Measurements from ENCODE around the gene TDRD10. TPM values are rescaled to one million over a fixed set of nuclear protein-coding genes. Genes with fewer than 3 reads are reported as not detected.

The TDRD10 gene
- total RNA-seq, 1 experiment from 2014 or later, result not detected

DNA sequence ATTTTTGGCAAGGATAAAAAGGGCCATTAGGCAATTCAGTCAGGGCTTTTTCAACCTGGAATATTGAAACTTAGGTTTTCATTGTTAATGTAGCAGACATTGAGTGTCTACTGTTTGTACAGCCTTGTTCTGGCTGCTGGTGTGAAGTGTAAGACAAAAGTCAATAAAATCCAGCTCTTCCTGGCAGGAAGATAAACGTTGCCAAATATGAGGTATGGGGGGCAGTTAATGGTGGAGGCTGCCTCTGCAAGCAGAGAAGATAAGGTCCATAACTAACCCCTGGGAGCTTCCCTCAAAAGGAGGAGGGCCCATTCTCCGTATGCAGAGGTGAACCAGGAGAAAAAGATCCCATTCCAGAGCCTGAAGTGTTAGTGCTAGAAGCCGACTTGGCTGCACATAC, 19.7 kb downstream of the TDRD10 start:
- H3K4me1 ChIP-seq (ENCODE audit: insufficient read depth, low read length, poor library complexity, severe bottlenecking), result no peaks in the 10 kb centered on the region
- DNase-seq (ENCODE audit: low spot score), result no peak
- CTCF ChIA-PET, result no interaction called here
- TF ChIP-seq, protein P1, sequence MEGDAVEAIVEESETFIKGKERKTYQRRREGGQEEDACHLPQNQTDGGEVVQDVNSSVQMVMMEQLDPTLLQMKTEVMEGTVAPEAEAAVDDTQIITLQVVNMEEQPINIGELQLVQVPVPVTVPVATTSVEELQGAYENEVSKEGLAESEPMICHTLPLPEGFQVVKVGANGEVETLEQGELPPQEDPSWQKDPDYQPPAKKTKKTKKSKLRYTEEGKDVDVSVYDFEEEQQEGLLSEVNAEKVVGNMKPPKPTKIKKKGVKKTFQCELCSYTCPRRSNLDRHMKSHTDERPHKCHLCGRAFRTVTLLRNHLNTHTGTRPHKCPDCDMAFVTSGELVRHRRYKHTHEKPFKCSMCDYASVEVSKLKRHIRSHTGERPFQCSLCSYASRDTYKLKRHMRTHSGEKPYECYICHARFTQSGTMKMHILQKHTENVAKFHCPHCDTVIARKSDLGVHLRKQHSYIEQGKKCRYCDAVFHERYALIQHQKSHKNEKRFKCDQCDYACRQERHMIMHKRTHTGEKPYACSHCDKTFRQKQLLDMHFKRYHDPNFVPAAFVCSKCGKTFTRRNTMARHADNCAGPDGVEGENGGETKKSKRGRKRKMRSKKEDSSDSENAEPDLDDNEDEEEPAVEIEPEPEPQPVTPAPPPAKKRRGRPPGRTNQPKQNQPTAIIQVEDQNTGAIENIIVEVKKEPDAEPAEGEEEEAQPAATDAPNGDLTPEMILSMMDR (conservative IDR thresholded peaks at IDR 0.05; ENCODE audit: low read depth, low read length), result no peak
- no peak for TF ChIP-seq EZH2 (IDR thresholded peaks at IDR 0.05; ENCODE audit: borderline replicate concordance, low read depth, low read length, poor library complexity, severe bottlenecking)
- BruUV-seq (replicated peaks), result no TSS peak
- POLR2A ChIA-PET (ENCODE audit: low non-redundant PET), result no interaction called here
- H3K27me3 ChIP-seq (replicated peaks; ENCODE audit: insufficient read depth, low read depth, low read length, poor library complexity), result no peaks in the 10 kb centered on the region
- no peak overlapping the region for H3K27ac ChIP-seq (ENCODE audit: low read depth, low read length, poor library complexity, severe bottlenecking)
- intact Hi-C loops (cut with micrococcal nuclease; ENCODE audit: unreplicated experiment), result no loop called here
- H3K4me3 ChIP-seq (ENCODE audit: low read depth, low read length, poor library complexity, severe bottlenecking), result no peak overlapping the region
- H3K36me3 ChIP-seq (ENCODE audit: insufficient read depth, low read length, poor library complexity, severe bottlenecking), result no peaks in the 10 kb centered on the region
- H3K9me3 ChIP-seq (ENCODE audit: low read depth, low read length, poor library complexity, severe bottlenecking), result no peaks in the 10 kb centered on the region

DNA sequence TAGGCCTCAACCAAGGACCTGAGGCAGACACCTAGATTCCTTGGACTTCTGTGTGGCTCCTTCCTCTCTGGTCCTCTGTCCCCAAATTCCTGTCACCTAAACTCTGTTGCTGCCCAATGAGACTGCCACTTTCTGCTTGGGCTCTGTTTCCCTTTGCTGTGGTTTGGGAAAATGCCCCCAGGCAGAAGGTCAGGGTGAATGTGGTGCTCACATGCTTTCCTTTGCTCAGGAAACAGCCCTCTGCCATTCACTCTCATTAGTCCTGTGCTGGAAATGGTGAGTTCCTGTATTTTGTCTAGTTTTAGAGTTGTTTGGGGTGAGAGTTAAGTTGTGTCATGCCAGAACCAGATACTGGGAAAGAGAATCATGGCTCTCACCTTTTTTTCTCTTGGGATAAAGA, 22.9 kb downstream of the TDRD10 start:
- CTCF ChIA-PET, result no interaction called here
- DNase-seq (ENCODE audit: low spot score), result no peak
- Histone ChIP-seq H3K9me3 (ENCODE audit: low read depth, low read length, poor library complexity, severe bottlenecking) (no peaks in the 10 kb centered on the region), H3K36me3 (ENCODE audit: insufficient read depth, low read length, poor library complexity, severe bottlenecking) (no peaks in the 10 kb centered on the region), H3K27me3 (replicated peaks; ENCODE audit: insufficient read depth, low read depth, low read length, poor library complexity) (no peaks in the 10 kb centered on the region), H3K27ac (ENCODE audit: low read depth, low read length, poor library complexity, severe bottlenecking) (no peak overlapping the region), H3K4me1 (ENCODE audit: insufficient read depth, low read length, poor library complexity, severe bottlenecking) (no peaks in the 10 kb centered on the region), H3K4me3 (ENCODE audit: low read depth, low read length, poor library complexity, severe bottlenecking) (no peak overlapping the region)
- POLR2A ChIA-PET (ENCODE audit: low non-redundant PET), result interaction anchor here (0.6 kb wide), 1 partner anchor 41 kb away, joined by 6 read pairs; no protein-coding TSS in a partner anchor
- no peak for TF ChIP-seq EZH2 (IDR thresholded peaks at IDR 0.05; ENCODE audit: borderline replicate concordance, low read depth, low read length, poor library complexity, severe bottlenecking)
- TF ChIP-seq, protein P1 (conservative IDR thresholded peaks at IDR 0.05; ENCODE audit: low read depth, low read length), result no peak
- BruUV-seq (replicated peaks), result no TSS peak
- intact Hi-C loops (cut with micrococcal nuclease; ENCODE audit: unreplicated experiment), result no loop called here

DNA sequence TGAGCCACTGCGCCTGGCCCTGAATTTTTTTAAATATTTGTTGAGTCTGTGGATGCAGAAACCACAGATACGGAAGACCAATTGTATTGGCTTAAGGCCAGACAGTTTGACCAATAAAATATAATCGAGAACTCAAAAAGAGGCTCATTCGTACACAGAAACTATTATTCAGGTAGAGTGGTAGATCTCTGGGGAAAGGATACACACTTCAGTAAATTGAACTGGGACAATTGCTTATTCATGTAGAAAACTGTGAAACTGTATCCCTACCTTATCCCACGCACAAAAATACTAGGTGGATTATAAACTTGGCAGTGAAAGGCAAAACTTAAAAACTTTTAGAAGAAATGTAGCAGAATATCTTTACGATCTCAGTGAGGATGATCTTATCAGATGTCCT, 25.2 kb downstream of the TDRD10 start:
- no TSS peak for BruUV-seq (replicated peaks)
- Histone ChIP-seq H3K27ac (ENCODE audit: low read depth, low read length, poor library complexity, severe bottlenecking) (no peak overlapping the region), H3K4me1 (ENCODE audit: insufficient read depth, low read length, poor library complexity, severe bottlenecking) (no peaks in the 10 kb centered on the region), H3K36me3 (ENCODE audit: insufficient read depth, low read length, poor library complexity, severe bottlenecking) (no peaks in the 10 kb centered on the region), H3K9me3 (ENCODE audit: low read depth, low read length, poor library complexity, severe bottlenecking) (no peaks in the 10 kb centered on the region), H3K27me3 (replicated peaks; ENCODE audit: insufficient read depth, low read depth, low read length, poor library complexity) (no peaks in the 10 kb centered on the region), H3K4me3 (ENCODE audit: low read depth, low read length, poor library complexity, severe bottlenecking) (no peak overlapping the region)
- intact Hi-C loops (cut with micrococcal nuclease; ENCODE audit: unreplicated experiment), result no loop called here
- TF ChIP-seq, protein P1 (conservative IDR thresholded peaks at IDR 0.05; ENCODE audit: low read depth, low read length), result no peak
- TF ChIP-seq EZH2 (IDR thresholded peaks at IDR 0.05; ENCODE audit: borderline replicate concordance, low read depth, low read length, poor library complexity, severe bottlenecking), result no peak
- no peak for DNase-seq (ENCODE audit: low spot score)
- POLR2A ChIA-PET (ENCODE audit: low non-redundant PET), result no interaction called here
- CTCF ChIA-PET, result no interaction called here

Data from A673 (cell line).